NCI-H1092 (cell line): ENCODE data around the gene GRM8.
A peak's percentile ranks its signal among the peaks of the same experiment; 100 is the strongest.

Source experiments
- DNase-seq: peaks from one replicate; lab custom pipeline; 2025; lab: John Stamatoyannopoulos, UW

The GRM8 gene

DNA sequence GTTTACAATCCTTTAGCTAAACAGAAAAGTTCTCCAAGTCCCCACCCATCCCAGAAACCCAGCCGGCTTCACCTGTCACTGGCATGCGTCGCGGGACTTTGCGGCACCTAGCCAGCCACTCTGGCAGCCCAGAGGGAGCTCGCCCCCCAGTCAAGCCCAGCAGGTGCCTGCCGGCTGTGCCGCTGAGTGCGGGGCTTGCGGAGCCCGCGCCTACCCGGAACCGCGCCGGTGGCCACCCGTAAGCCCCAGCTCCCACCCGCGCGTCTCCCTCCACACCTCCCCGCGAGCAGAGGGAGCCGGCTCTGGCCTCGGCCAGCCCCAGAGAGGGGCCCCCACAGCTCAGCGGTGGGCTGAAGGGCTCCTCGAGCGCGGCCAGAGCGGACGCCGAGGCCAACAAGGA, 446.1 kb downstream of the GRM8 start:
- DNase-seq: no peak

GRCh38 chr7:126805351-126805750, 447.4 kb downstream of the GRM8 start:
- no peak for DNase-seq

GRCh38 chr7:126804604-126805003, 448.1 kb downstream of the GRM8 start:
- no peak for DNase-seq

- no peak for DNase-seq
These were observed 448.8 kb downstream of the GRM8 start for GRCh38 chr7:126803990-126804389.

- peak; percentile 75 for DNase-seq
These were observed 449.6 kb downstream of the GRM8 start for GRCh38 chr7:126803060-126803665.

DNA sequence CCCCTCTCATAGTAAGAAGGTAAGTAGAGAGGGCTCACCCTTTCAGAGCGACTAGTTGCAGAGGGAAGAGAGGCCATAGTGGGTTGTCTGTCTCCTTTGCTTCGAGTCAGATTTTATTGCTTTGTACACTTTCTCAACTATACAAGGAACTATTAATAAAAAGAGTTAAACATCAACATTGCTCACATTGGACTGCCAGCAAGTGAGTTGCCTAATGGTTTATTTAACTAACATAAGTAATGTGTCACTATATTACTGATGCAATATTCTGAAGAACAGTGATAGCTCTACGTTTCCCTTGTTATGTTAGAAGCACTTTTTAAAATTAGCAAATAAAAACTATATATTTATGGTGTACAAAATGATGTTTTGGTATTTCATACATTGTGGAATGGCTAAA, 451.0 kb downstream of the GRM8 start:
- DNase-seq: no peak

GRCh38 chr7:126799541-126799940, 453.2 kb downstream of the GRM8 start:
- no peak for DNase-seq

- no peak for DNase-seq
These were observed 460.2 kb downstream of the GRM8 start for GRCh38 chr7:126792521-126792920.

DNA sequence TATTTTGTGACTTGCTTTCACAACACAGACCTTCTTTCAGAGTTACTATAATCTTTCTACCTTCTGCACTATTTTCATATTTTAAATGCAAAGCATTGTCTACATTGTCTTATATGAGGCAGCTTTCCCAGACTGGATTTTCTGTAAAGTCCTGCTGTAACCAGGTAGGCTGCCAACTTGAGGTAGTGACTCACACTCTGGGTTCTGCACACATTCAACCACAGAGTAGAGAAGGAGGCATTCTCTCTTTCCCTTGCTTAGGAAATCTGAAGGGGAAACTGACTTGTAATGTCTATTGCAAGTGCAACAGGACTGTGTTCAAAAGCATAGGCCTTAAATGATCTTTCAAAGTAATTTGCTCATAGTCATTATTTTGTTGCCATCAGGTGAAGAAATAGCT, 461.4 kb downstream of the GRM8 start:
- DNase-seq: no peak

DNA sequence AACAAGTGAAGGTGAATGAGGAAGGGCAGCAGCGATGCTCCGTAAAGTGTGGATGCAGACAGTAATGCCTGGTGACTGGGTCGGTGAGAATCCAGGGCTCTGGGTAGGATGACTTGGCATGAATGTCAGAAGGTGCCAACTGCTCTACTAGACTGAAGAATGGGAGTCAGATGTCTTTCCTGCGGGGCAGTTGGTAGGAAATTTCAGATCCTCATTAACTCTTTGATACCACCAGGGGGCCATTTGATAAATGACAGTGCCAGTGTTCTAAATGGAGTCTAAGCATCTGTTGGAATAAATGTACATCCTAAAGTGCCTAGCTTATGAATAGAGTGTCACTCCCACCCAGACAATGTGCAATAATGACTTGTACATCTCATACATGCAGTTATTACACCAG, 462.0 kb downstream of the GRM8 start:
- no peak for DNase-seq

GRCh38 chr7:126783613-126784012, 469.1 kb downstream of the GRM8 start:
- DNase-seq: no peak

DNA sequence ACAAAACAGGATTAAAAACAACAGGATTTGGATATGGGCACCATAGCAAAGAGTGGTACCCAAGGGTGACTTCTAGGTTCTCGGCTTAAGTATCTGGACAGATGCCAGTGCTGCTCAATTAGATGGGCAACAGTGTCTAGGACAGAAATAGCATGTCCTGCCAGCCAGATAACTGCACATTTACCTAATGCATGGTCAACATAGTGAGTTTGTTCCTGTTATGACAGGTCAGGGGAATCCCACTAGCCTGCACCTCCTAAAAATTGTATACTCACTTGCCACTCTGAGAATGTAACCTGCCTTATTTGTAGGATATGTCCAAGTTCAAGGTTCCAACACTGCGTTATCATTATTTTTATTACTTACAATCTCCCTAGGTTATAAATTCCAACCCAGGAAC, 471.7 kb downstream of the GRM8 start:
- DNase-seq: no peak

GRCh38 chr7:126778101-126778500, 474.6 kb downstream of the GRM8 start:
- peak; percentile 93 for DNase-seq

GRCh38 chr7:126776498-126776897, 476.2 kb downstream of the GRM8 start:
- no peak for DNase-seq

GRCh38 chr7:126774077-126774476, 478.7 kb downstream of the GRM8 start:
- no peak for DNase-seq

- DNase-seq: no peak
These were observed 483.9 kb downstream of the GRM8 start for GRCh38 chr7:126768836-126769235.

- no peak for DNase-seq
These were observed 491.7 kb downstream of the GRM8 start for GRCh38 chr7:126760914-126761577.

DNA sequence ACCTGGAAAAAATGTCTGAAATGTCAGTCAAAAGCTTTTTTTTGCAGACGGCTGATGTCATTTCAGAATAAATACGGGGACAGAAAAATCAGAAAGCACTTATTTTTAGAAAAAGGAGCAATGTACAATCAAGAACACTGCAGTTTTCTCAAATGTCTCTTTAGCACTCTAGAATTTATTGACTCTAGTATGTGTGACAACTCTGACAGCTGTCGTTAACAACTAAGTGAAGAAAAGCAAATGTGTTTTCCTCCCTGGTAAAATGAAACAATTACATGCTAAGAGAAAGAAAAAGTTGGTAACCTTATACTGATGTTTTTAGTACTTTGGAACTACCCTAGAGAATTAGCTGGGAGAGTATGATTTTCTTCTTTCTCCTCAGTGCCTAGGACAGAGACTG, 497.4 kb downstream of the GRM8 start:
- DNase-seq: no peak

DNA sequence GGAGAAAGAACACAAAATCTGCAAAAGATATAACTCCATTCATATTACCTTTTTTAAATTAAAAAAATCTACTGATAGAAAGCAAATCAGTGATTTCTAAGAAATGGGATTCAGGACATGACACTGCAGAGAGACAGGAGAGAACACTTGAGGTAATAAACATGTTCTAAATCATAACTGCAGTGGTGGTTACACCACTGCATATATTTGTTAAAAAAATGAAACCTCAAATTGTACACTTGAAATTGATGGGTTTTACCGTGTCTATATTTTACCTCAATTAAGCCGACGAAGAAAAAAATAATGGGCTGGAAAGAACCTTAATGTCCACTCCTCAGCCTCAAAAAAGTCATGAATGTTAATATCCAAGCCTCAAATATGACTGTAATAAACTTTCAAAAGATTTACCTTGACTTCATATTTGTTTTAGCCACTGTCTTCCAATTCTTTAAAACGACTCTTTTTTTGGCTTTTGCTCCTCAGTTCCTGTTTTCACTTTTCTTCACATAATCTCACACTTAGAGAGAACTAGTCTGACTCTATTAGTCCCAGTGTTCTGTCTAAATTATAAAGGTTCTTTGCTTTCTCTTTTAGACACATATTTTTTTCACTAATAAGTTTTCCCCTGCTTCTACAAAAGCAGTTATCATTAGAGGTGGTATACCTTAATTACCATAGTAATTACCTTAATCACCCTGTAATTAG, 502.4 kb downstream of the GRM8 start:
- no peak for DNase-seq

GRCh38 chr7:126728967-126729366, 523.8 kb downstream of the GRM8 start:
- DNase-seq: no peak

GRCh38 chr7:126727930-126728391, 524.8 kb downstream of the GRM8 start:
- DNase-seq: no peak

GRCh38 chr7:126723966-126724544, 528.7 kb downstream of the GRM8 start:
- DNase-seq: no peak

DNA sequence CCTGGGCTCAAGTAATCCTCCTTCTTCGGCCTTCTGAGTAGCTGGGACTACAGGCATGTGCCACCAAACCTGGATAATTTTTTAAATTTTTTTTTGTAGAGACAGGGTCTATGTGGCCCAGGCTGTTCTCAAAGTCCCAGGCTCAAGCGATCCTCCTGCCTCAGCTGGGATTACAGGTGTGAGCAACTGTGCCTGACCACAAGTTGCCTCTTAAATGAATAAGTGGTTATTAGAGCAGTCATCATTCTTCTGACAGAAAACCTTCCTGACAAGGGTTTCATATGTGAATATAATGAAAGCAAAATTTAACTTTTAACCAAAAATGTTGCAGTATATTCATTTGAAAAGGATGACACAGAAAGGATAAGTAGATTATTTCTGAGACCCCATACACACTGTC, 532.5 kb downstream of the GRM8 start:
- no peak for DNase-seq
